DOHH2 (cell line): Measurements from ENCODE around the gene CCDC122.

Experiments
- H3F3A ChIP-seq: fragments of 200-600 bp; sonication (generic), shearing (Covaris generic); 2 replicates; pipeline ENCODE4 v1.6.0; 2016; ENCODE audit warnings: antibody characterized with exemption, mild to moderate bottlenecking; ENCODE audit not compliant: control insufficient read depth, insufficient read depth
- H3K27ac ChIP-seq: fragments of 200-600 bp; sonication (generic); 2 replicates; pipeline ENCODE4 v1.5.1; 2014; ENCODE audit warnings: low read depth, mild to moderate bottlenecking, low read length, moderate library complexity
- H3K27me3 ChIP-seq: fragments of 200-600 bp; sonication (generic); 2 replicates; pipeline ENCODE4 v1.6.1; 2014; ENCODE audit warnings: mild to moderate bottlenecking, low read length, mixed read lengths; ENCODE audit not compliant: control insufficient read depth
- H3K36me3 ChIP-seq: fragments of 200-600 bp; sonication (generic); 2 replicates; pipeline ENCODE4 v1.6.1; 2014; ENCODE audit warnings: mild to moderate bottlenecking, low read length, moderate library complexity, mixed read lengths; ENCODE audit not compliant: control insufficient read depth
- H3K4me1 ChIP-seq: fragments of 200-600 bp; sonication (generic); 2 replicates; pipeline ENCODE4 v1.6.1; 2014; ENCODE audit warnings: mild to moderate bottlenecking, low read length, mixed read lengths; ENCODE audit not compliant: control insufficient read depth
- H3K4me2 ChIP-seq: fragments of 200-600 bp; sonication (generic); 2 replicates; pipeline ENCODE4 v1.6.0; 2014; ENCODE audit warnings: mild to moderate bottlenecking, low read length, moderate library complexity
- H3K4me3 ChIP-seq: fragments of 200-600 bp; sonication (generic); 2 replicates; pipeline ENCODE4 v1.5.1; 2014; ENCODE audit warnings: mild to moderate bottlenecking, low read length, mixed read lengths
- H3K79me2 ChIP-seq: fragments of 200-600 bp; sonication (generic); 2 replicates; pipeline ENCODE4 v1.6.1; 2014; ENCODE audit warnings: mild to moderate bottlenecking, low read length, mixed read lengths; ENCODE audit not compliant: control insufficient read depth
- H3K9me2 ChIP-seq: fragments of 200-600 bp; sonication (generic); replicated peaks from 2 replicates; pipeline ENCODE4 v1.6.1; 2014; ENCODE audit warnings: mild to moderate bottlenecking, low read length, mixed read lengths; ENCODE audit not compliant: control insufficient read depth
- H3K9me3 ChIP-seq: fragments of 200-600 bp; sonication (generic); 2 replicates; pipeline ENCODE4 v1.6.1; 2014; ENCODE audit warnings: antibody characterized with exemption, low read length, mixed read lengths; ENCODE audit not compliant: control insufficient read depth, insufficient read depth
- H4K20me1 ChIP-seq: fragments of 200-600 bp; sonication (generic); 2 replicates; pipeline ENCODE4 v1.6.0; 2014; ENCODE audit warnings: low read depth, mild to moderate bottlenecking, antibody characterized with exemption, low read length, moderate library complexity; ENCODE audit not compliant: control insufficient read depth, insufficient read depth
- EZH2phosphoT487 ChIP-seq: fragments of 200-600 bp; sonication (generic); IDR thresholded peaks from 2 replicates; pipeline ENCODE4 v1.6.1; 2017; ENCODE audit warnings: borderline replicate concordance, mild to moderate bottlenecking, antibody characterized with exemption, low read length, moderate library complexity, mixed read lengths
- TF ChIP-seq, protein P1 (sequence below): fragments of 200-600 bp; sonication (generic); IDR thresholded peaks from one replicate; pipeline ENCODE4 v1.5.1; 2014; ENCODE audit warnings: antibody characterized with exemption, mild to moderate bottlenecking, low read depth, low read length; ENCODE audit not compliant: poor library complexity, severe bottlenecking

CCDC122 gene

DNA sequence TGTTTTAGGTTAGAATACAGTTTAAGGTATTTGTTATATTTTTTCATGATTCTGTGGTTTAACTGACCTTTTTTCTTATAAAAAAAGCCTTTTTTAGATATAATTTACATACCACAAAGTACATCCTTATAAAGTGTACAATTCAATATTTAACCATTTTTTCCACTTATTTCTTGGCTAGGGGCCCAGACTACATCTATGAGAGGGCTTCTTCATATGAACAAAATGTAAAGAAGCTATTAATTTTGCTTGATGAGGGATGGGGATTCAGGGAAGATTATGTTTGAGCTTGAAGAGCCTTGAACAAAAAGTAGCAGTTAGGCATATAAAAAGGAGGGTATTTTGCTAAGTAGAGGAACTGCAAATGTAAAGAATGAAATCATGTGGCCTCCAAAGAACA lies 2.2 kb downstream of the CCDC122 start:
- no peaks in the 10 kb centered on the region for H3K27me3 ChIP-seq
- no peaks in the 10 kb centered on the region; the same call in 1 of the 2 replicates for H3K9me2 ChIP-seq
- peak overlapping the region; percentile 89 for H3K4me3 ChIP-seq
- H3K36me3 ChIP-seq, result peaks cover 53% of the 10 kb centered on the region
- TF ChIP-seq EZH2phosphoT487, result no peak
- TF ChIP-seq, protein P1, sequence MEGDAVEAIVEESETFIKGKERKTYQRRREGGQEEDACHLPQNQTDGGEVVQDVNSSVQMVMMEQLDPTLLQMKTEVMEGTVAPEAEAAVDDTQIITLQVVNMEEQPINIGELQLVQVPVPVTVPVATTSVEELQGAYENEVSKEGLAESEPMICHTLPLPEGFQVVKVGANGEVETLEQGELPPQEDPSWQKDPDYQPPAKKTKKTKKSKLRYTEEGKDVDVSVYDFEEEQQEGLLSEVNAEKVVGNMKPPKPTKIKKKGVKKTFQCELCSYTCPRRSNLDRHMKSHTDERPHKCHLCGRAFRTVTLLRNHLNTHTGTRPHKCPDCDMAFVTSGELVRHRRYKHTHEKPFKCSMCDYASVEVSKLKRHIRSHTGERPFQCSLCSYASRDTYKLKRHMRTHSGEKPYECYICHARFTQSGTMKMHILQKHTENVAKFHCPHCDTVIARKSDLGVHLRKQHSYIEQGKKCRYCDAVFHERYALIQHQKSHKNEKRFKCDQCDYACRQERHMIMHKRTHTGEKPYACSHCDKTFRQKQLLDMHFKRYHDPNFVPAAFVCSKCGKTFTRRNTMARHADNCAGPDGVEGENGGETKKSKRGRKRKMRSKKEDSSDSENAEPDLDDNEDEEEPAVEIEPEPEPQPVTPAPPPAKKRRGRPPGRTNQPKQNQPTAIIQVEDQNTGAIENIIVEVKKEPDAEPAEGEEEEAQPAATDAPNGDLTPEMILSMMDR, result no peak
- H3K27ac ChIP-seq, result peak overlapping the region; percentile 95
- peaks cover 38% of the 10 kb centered on the region for H3F3A ChIP-seq
- peaks cover 58% of the 10 kb centered on the region for H3K4me1 ChIP-seq
- H4K20me1 ChIP-seq, result no peaks in the 10 kb centered on the region
- H3K79me2 ChIP-seq, result peaks cover 67% of the 10 kb centered on the region
- peak overlapping the region; percentile 95 for H3K4me2 ChIP-seq
- H3K9me3 ChIP-seq, result peaks cover 11% of the 10 kb centered on the region

DNA sequence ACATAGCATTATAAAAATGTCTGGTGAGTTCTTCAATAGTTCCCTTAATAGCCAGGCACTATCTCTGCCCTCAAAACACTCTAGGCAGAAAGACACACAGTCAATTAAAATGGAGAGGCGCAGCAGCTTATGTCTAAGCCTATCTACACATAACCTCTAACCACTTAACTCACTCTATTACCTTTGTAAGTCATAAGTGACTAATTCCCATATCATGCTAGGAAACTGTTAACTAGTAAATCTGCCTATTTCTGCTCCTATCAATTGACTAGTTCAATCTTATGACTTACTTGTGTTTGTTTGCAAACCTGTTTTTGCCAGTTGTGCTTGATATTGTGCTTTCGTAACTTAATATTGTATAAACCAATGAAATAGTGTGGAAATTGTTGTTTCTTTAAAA lies 3.2 kb downstream of the CCDC122 start:
- Histone ChIP-seq H3K9me3 (peaks cover 11% of the 10 kb centered on the region), H3K27ac (peak overlapping the region; percentile 95), H3K36me3 (peaks cover 53% of the 10 kb centered on the region), H3K27me3 (no peaks in the 10 kb centered on the region), H3K4me1 (peaks cover 49% of the 10 kb centered on the region), H3K79me2 (peaks cover 57% of the 10 kb centered on the region), H3K4me2 (peak overlapping the region; percentile 95), H3K4me3 (peak overlapping the region; percentile 89), H4K20me1 (no peaks in the 10 kb centered on the region), H3K9me2 (no peaks in the 10 kb centered on the region; the same call in 1 of the 2 replicates), H3F3A (peaks cover 38% of the 10 kb centered on the region)
- TF ChIP-seq, protein P1, result no peak
- TF ChIP-seq EZH2phosphoT487, result no peak

DNA sequence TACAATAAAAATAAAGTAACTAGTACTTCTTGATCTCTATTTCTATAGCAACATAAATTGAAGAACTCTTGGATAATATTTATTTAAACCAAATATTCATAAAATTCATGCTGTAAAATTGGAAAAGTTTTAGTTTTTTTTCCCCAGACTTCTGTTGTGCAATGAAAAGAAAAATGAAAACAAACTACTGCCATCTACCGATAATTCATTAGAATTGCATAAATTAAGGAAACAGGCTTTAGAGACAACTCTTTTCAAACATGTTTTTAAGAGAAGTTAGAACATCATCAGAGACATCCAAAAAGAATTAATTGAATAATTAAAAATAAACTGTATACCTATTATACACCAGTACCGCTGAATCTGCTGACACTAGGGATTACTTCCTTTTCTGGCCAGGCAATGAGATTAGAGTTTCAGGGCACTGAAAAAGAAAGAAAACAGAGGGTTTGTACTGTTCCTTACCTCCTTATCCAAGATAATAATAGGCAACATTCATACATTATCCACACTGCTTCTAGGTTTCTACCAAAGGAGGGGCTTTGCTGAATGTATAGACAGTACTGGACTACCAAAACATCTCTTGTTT lies 4.9 kb downstream of the CCDC122 start:
- Histone ChIP-seq H3K36me3 (peaks cover 66% of the 10 kb centered on the region), H3K9me3 (peaks cover 11% of the 10 kb centered on the region), H3K4me1 (peaks cover 43% of the 10 kb centered on the region), H3K9me2 (no peaks in the 10 kb centered on the region; the same call in 1 of the 2 replicates), H4K20me1 (no peaks in the 10 kb centered on the region), H3K27ac (peak overlapping the region; percentile 95), H3K4me3 (no peak overlapping the region), H3K4me2 (peak overlapping the region; percentile 95), H3K27me3 (no peaks in the 10 kb centered on the region), H3F3A (peaks cover 38% of the 10 kb centered on the region), H3K79me2 (peaks cover 41% of the 10 kb centered on the region)
- TF ChIP-seq, protein P1, result peak; percentile 47
- no peak for TF ChIP-seq EZH2phosphoT487

DNA sequence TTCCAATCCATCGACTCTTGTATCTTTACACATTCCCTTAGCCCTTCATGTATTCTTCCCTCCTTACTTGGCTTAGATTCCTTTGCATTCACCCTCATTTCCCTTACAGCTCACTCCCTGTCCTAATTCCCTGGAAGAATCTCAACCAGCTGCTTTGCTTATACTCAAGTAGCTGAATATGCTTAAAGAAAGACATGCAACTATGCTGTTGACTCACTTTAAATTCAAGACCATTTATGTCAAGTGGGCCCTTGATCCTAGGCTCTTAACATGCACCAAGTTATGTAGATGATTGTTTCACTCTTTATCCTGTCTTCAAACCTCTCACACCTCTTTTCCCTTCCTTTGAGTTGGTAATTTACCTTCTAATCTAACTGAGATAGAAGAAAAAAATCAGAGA lies 7.4 kb downstream of the CCDC122 start:
- Histone ChIP-seq H3K9me3 (peaks cover 11% of the 10 kb centered on the region), H3K4me3 (no peak overlapping the region), H3K36me3 (peaks cover 80% of the 10 kb centered on the region), H3K27ac (no peak overlapping the region), H3K4me1 (peaks cover 28% of the 10 kb centered on the region), H3K4me2 (no peak overlapping the region), H3F3A (peaks cover 19% of the 10 kb centered on the region), H3K27me3 (no peaks in the 10 kb centered on the region), H4K20me1 (no peaks in the 10 kb centered on the region), H3K79me2 (peaks cover 27% of the 10 kb centered on the region), H3K9me2 (no peaks in the 10 kb centered on the region; the same call in 1 of the 2 replicates)
- TF ChIP-seq EZH2phosphoT487, result no peak
- TF ChIP-seq, protein P1, result no peak
